GM12874 (cell line): Measurements from ENCODE around the gene ADAM12.

Experiments used
- TF ChIP-seq, protein P1 (sequence below): IDR thresholded peaks from 2 replicates; pipeline ENCODE4 v1.5.1; 2011; ENCODE audit warnings: low read depth, mild to moderate bottlenecking, control low read depth, low read length, moderate library complexity; ENCODE audit not compliant: insufficient read depth

The ADAM12 gene

DNA sequence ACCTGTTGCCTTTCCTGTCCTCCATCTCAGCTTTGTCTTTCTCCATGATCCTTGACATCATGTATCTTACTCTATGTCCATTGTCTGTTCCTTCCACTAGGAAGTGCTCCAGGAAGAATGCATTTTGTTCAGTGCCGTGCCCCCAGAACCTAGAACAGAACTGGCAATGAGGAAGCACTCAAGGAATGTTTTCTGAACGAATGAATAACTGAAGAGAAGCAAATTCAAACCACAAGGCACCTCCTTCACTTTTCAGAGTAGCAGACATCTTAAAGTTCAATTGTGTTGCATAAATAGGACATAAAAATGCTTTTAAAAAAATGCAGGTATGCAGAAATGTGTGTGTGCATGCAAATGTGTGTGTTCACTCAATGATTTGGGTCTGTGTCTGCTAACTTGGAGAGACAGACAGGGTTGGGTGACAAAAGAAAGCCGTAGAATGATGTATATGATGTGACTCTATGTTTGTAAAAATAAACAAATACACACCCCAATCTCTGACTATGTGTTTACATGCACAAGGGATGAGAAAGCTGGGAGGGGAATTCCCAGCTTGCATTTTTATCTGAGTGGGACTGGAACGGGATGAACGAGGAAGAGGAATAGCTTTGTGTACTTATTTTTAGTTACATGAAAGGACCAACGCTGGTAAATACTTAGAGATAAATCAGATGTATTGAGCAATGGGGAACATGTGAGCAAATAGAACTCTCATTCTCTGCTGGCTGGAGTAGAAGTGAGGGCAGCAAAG is 254.2 kb downstream of the ADAM12 start:
- TF ChIP-seq, protein P1, sequence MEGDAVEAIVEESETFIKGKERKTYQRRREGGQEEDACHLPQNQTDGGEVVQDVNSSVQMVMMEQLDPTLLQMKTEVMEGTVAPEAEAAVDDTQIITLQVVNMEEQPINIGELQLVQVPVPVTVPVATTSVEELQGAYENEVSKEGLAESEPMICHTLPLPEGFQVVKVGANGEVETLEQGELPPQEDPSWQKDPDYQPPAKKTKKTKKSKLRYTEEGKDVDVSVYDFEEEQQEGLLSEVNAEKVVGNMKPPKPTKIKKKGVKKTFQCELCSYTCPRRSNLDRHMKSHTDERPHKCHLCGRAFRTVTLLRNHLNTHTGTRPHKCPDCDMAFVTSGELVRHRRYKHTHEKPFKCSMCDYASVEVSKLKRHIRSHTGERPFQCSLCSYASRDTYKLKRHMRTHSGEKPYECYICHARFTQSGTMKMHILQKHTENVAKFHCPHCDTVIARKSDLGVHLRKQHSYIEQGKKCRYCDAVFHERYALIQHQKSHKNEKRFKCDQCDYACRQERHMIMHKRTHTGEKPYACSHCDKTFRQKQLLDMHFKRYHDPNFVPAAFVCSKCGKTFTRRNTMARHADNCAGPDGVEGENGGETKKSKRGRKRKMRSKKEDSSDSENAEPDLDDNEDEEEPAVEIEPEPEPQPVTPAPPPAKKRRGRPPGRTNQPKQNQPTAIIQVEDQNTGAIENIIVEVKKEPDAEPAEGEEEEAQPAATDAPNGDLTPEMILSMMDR, result no peak

DNA sequence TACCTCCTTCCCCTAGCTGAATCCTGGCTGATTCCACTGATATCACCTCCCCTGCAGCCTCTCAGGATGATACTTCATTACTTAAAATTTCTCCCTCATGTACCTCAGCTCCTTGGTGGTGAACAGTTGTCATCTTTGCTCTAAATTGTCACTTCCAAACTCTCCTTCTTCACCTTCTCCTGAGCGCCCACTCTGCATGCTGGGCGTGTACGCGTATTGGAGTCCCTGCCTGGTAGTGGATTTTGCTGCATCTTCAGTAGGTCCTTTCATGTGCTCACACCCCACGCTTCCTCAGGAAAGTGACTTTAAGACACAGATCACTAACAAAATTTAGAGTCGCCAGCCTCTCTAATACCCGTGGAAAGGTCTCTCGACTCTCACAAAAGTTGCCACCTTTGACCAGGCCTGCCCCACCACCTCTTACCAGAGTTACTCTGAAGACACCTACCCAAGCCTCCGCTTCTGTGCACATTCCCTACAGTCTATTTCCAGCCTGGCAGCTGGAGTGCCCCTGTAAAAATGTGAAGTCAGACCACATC is 255.1 kb downstream of the ADAM12 start:
- TF ChIP-seq, protein P1, result no peak

- TF ChIP-seq, protein P1, result no peak
These were observed 256.9 kb downstream of the ADAM12 start for GRCh38 chr10:126131341-126131740.

DNA sequence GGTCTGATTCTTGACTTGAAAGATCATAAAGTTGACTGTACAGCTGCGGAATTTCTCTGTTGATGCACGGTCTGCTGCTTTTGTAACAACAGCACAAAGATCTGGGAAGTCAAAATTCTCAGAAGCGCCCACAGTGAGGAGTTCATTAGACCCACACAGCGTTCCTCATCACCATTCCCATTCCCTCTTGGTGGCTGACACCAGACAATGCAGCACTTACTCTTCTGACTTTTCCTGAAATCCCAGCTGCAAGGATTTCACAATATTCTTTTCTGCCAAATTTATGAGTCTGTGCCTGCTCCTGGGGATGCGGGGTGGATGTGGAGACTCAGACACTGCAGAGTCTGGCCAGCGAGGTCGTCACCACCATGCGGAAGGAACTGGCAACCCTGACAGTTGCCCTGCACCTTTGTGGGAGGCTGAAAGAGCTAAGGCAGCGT is 258.0 kb downstream of the ADAM12 start:
- TF ChIP-seq, protein P1, result no peak

- TF ChIP-seq, protein P1, result no peak
These were observed 259.3 kb downstream of the ADAM12 start for GRCh38 chr10:126129026-126129425.

DNA sequence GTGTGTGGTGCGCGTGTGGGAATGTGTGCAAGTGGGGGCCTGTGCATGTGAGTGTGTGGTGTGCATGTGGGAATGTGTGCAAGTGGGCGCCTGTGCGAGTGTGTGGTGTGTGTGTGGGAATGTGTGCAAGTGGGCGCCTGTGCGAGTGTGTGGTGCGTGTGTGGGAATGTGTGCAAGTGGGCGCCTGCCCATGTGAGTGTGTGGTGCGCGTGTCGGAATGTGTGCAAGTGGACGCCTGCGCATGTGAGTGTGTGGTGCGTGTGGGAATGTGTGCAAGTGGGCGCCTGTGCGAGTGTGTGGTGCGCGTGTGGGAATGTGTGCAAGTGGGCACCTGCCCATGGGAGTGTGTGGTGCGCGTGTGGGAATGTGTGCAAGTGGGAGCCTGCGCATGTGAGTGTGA is 259.7 kb downstream of the ADAM12 start:
- TF ChIP-seq, protein P1, result no peak

DNA sequence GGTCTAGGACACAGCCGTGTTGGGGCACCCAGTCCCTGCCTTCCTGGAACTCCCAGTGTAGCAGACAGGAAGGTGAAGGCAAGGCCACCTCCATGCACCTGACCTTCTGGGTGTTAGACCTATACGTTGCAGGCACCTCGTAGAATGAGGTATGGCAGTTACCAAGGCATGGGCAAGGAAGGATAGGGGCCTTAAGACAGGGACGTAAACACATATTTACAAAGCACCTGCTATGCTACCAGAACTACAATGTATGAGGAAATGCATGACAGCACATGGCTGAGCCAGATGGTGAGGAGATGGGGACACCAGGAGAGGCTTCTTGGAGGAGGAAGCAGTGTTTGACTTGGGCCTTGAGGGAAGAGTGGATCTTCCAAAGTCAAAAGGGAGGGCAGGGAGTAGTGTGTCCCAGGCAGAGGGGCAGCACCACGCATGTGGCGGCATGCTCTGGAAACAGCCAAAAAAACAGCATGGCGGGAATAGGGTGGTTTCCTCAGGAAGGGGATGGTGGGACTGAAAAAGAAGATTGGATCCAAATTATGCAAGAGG is 260.7 kb downstream of the ADAM12 start:
- TF ChIP-seq, protein P1, result no peak
